SK-N-SH (cell line): ENCODE data around the gene AFF1. TPM values are rescaled to one million over a fixed set of nuclear protein-coding genes. Genes with fewer than 3 reads are reported as not detected.

Experiments
- CTCF ChIA-PET: fragments of 300-600, 350-600 bp; formaldehyde crosslinking; extraction: SDS; loops from one replicate; lab custom pipeline; 2021; lab: Yijun Ruan, JAX
- POLR2A ChIA-PET: fragments of 350-600 bp; sonication (Branson Sonifier 250); formaldehyde crosslinking; extraction: SDS; loops from one replicate; lab custom pipeline; 2020; ENCODE audit warnings: antibody characterized with exemption, inconsistent platforms; lab: Yijun Ruan, JAX
- DNase-seq: peaks from one replicate; pipeline ENCODE4 v3.0.0; 2012
- H2AFZ ChIP-seq: fragments of 200-600 bp; sonication (generic); 2 replicates; pipeline ENCODE4 v1.8.1; 2016; ENCODE audit warnings: antibody characterized with exemption, mild to moderate bottlenecking, low read depth
- H3F3A ChIP-seq: fragments of 200-600 bp; sonication (generic); replicated peaks from 2 replicates; pipeline ENCODE3; 2016; ENCODE audit warnings: antibody characterized with exemption, mild to moderate bottlenecking; ENCODE audit not compliant: insufficient read depth
- H3K27ac ChIP-seq, 2 experiments: fragments of 200-500 bp in 1 of 2; fragments of 200-600 bp in 1 of 2; sonication (Bioruptor generic) in 1 of 2; sonication (generic), shearing (Covaris generic) in 1 of 2; 2 replicates each; pipeline versions ENCODE4 v1.5.1 to v1.6.1; 2014 to 2016; ENCODE audit warnings: low read depth in 2 of 2, inconsistent platforms in 1 of 2, low read length in 1 of 2, mild to moderate bottlenecking in 1 of 2, mixed read lengths in 1 of 2
- H3K27me3 ChIP-seq: fragments of 200-600 bp; sonication (generic), shearing (Covaris generic); 2 replicates; pipeline ENCODE4 v1.6.1; 2016; ENCODE audit warnings: mixed run types; ENCODE audit not compliant: insufficient read depth
- H3K36me3 ChIP-seq, 2 experiments: fragments of 200-500 bp in 1 of 2; fragments of 200-600 bp in 1 of 2; sonication (Bioruptor generic) in 1 of 2; sonication (generic) in 1 of 2; replicated peaks in 1 of 2; 2 replicates each; pipeline versions ENCODE3 to v1.5.1; 2014 to 2016; ENCODE audit warnings: low read length in 1 of 2, mild to moderate bottlenecking in 1 of 2; ENCODE audit not compliant: insufficient read depth in 2 of 2, control insufficient read depth in 1 of 2
- H3K4me1 ChIP-seq, 2 experiments: fragments of 200-500 bp in 1 of 2; fragments of 200-600 bp in 1 of 2; sonication (Bioruptor generic) in 1 of 2; sonication (generic), shearing (Covaris generic) in 1 of 2; 2 replicates each; pipeline versions ENCODE4 v1.5.1 to v1.6.1; 2014 to 2016; ENCODE audit warnings: low read depth in 1 of 2, low read length in 1 of 2, mixed run types in 1 of 2; ENCODE audit not compliant: insufficient read depth in 2 of 2, control insufficient read depth in 1 of 2
- H3K4me2 ChIP-seq: fragments of 200-600 bp; sonication (generic), shearing (Covaris generic); 2 replicates; pipeline ENCODE4 v1.6.1; 2017; ENCODE audit warnings: mixed run types
- H3K4me3 ChIP-seq, 2 experiments: fragments of 200-500 bp in 1 of 2; fragments of 200-600 bp in 1 of 2; sonication (Bioruptor generic) in 1 of 2; sonication (generic), shearing (Covaris generic) in 1 of 2; 2 replicates each; pipeline versions ENCODE4 v1.5.1 to v1.8.1; 2014 to 2016; ENCODE audit warnings: low read depth in 2 of 2, inconsistent platforms in 1 of 2, low read length in 1 of 2, mild to moderate bottlenecking in 1 of 2, mixed read lengths in 1 of 2, moderate library complexity in 1 of 2
- H3K79me2 ChIP-seq: fragments of 200-600 bp; sonication (generic); 2 replicates; pipeline ENCODE4 v1.8.1; 2017; ENCODE audit warnings: mild to moderate bottlenecking; ENCODE audit not compliant: insufficient read depth
- H3K9ac ChIP-seq: fragments of 200-600 bp; sonication (generic); 2 replicates; pipeline ENCODE4 v1.6.1; 2017; ENCODE audit warnings: mixed run types
- H3K9me2 ChIP-seq: fragments of 200-600 bp; sonication (generic); 2 replicates; pipeline ENCODE4 v1.6.1; 2017; ENCODE audit warnings: mixed run types
- H3K9me3 ChIP-seq: fragments of 200-600 bp; sonication (generic); 2 replicates; pipeline ENCODE4 v1.6.1; 2017; ENCODE audit warnings: mixed run types, mild to moderate bottlenecking, moderate library complexity
- H4K20me1 ChIP-seq: fragments of 200-600 bp; sonication (generic); 2 replicates; pipeline ENCODE4 v1.6.1; 2017; ENCODE audit warnings: mild to moderate bottlenecking, mixed run types; ENCODE audit not compliant: insufficient read depth
- FOXM1 ChIP-seq: IDR thresholded peaks from 2 replicates; pipeline ENCODE4 v1.4.0; 2012; ENCODE audit warnings: low read depth, mild to moderate bottlenecking
- MXI1 ChIP-seq: IDR thresholded peaks from 2 replicates; pipeline ENCODE4 v1.6.1; 2012; ENCODE audit warnings: mild to moderate bottlenecking, low read depth, low read length, improper control_type of control experiment
- NRF1 ChIP-seq: IDR thresholded peaks from 2 replicates; pipeline ENCODE4 v1.6.1; 2012; ENCODE audit warnings: low read depth, mild to moderate bottlenecking, low read length
- RCOR1 ChIP-seq: fragments of 150-350 bp; IDR thresholded peaks from 2 replicates; pipeline ENCODE4 v1.6.1; 2017; ENCODE audit warnings: antibody characterized with exemption, low read length
- SIN3A ChIP-seq: IDR thresholded peaks from 2 replicates; pipeline ENCODE4 v1.6.1; 2012; ENCODE audit warnings: low read depth, mild to moderate bottlenecking, low read length, moderate library complexity, borderline replicate concordance
- SMC3 ChIP-seq: IDR thresholded peaks from 2 replicates; pipeline ENCODE4 v1.6.1; 2012; ENCODE audit warnings: low read depth, low read length, improper control_type of control experiment
- WGBS: methylation state at CpG from one replicate; pipeline ENCODE4 v1.1.6; 2017; ENCODE audit warnings: low lambda C conversion rate; 5-methylcytosine and 5-hydroxymethylcytosine counted together
- polyA plus RNA-seq, 3 experiments: library from polyadenylated mRNA; depleted of rRNA; stranded (reverse); fragments of >200 nt; gene quantifications; 2 replicates each; pipeline ENCODE4 v1.2.3, GENCODE V29; 2012
- TF ChIP-seq, protein P1 (sequence below): IDR thresholded peaks from 2 replicates; pipeline ENCODE4 v1.6.1; 2012; ENCODE audit warnings: mild to moderate bottlenecking, low read depth, low read length, moderate library complexity
- TF ChIP-seq, protein P2 (sequence below): IDR thresholded peaks from 2 replicates; pipeline ENCODE4 v1.4.0; 2012; ENCODE audit warnings: low read depth, borderline replicate concordance
- TF ChIP-seq, protein P3 (sequence below): fragments of 150-350 bp; IDR thresholded peaks from 2 replicates; pipeline ENCODE4 v1.6.1; 2017; ENCODE audit warnings: antibody characterized with exemption, low read length, low read depth, borderline replicate concordance

Gene AFF1
- polyA plus RNA-seq, 1 of the 3 experiments (the other 2 are of a cell fraction): 2.7 TPM

- Histone ChIP-seq H3K4me2 (no peak overlapping the region), H2AFZ (no peak overlapping the region), H3K9ac (no peak overlapping the region), H3K27me3 (no peaks in the 10 kb centered on the region), H4K20me1 (no peaks in the 10 kb centered on the region), H3K27ac (no peak overlapping the region), H3F3A (no peaks in the 10 kb centered on the region), H3K4me1 (no peaks in the 10 kb centered on the region), H3K4me3 (no peak overlapping the region), H3K9me2 (no peaks in the 10 kb centered on the region), H3K79me2 (no peaks in the 10 kb centered on the region), H3K36me3 (no peaks in the 10 kb centered on the region), H3K9me3 (no peaks in the 10 kb centered on the region)
- TF ChIP-seq SMC3: no peak
- POLR2A ChIA-PET: no interaction called here
- CTCF ChIA-PET: interaction anchor here (1.0 to 21.7 kb wide), 7 partner anchors 9 to 413 kb away, joined by 3 to 294 read pairs (median 5); no protein-coding TSS in a partner anchor
- no peak for DNase-seq
- WGBS: 91% methylated on average over 7 of the region's 7 CpGs
Observed at GRCh38 chr4:86910820-86911684, 23.8 kb upstream of the AFF1 start.

- no peaks in the 10 kb centered on the region for H4K20me1 ChIP-seq
- TF ChIP-seq FOXM1 (no peak), NRF1 (no peak), MXI1 (no peak), SIN3A (no peak), RCOR1 (no peak)
- TF ChIP-seq, protein P1, sequence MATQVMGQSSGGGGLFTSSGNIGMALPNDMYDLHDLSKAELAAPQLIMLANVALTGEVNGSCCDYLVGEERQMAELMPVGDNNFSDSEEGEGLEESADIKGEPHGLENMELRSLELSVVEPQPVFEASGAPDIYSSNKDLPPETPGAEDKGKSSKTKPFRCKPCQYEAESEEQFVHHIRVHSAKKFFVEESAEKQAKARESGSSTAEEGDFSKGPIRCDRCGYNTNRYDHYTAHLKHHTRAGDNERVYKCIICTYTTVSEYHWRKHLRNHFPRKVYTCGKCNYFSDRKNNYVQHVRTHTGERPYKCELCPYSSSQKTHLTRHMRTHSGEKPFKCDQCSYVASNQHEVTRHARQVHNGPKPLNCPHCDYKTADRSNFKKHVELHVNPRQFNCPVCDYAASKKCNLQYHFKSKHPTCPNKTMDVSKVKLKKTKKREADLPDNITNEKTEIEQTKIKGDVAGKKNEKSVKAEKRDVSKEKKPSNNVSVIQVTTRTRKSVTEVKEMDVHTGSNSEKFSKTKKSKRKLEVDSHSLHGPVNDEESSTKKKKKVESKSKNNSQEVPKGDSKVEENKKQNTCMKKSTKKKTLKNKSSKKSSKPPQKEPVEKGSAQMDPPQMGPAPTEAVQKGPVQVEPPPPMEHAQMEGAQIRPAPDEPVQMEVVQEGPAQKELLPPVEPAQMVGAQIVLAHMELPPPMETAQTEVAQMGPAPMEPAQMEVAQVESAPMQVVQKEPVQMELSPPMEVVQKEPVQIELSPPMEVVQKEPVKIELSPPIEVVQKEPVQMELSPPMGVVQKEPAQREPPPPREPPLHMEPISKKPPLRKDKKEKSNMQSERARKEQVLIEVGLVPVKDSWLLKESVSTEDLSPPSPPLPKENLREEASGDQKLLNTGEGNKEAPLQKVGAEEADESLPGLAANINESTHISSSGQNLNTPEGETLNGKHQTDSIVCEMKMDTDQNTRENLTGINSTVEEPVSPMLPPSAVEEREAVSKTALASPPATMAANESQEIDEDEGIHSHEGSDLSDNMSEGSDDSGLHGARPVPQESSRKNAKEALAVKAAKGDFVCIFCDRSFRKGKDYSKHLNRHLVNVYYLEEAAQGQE: no peak
- TF ChIP-seq, protein P2, sequence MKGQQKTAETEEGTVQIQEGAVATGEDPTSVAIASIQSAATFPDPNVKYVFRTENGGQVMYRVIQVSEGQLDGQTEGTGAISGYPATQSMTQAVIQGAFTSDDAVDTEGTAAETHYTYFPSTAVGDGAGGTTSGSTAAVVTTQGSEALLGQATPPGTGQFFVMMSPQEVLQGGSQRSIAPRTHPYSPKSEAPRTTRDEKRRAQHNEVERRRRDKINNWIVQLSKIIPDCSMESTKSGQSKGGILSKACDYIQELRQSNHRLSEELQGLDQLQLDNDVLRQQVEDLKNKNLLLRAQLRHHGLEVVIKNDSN: no peak
- TF ChIP-seq, protein P3, sequence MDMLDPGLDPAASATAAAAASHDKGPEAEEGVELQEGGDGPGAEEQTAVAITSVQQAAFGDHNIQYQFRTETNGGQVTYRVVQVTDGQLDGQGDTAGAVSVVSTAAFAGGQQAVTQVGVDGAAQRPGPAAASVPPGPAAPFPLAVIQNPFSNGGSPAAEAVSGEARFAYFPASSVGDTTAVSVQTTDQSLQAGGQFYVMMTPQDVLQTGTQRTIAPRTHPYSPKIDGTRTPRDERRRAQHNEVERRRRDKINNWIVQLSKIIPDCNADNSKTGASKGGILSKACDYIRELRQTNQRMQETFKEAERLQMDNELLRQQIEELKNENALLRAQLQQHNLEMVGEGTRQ: no peak
- no peaks in the 10 kb centered on the region for H3K4me1 ChIP-seq
- H3K9me3 ChIP-seq: no peaks in the 10 kb centered on the region
- H2AFZ ChIP-seq: no peak overlapping the region
- H3K36me3 ChIP-seq: no peaks in the 10 kb centered on the region
- DNase-seq: no peak
- H3K79me2 ChIP-seq: no peaks in the 10 kb centered on the region
- whole genome bisulfite sequencing: 31% methylated on average over 1 of the region's 1 CpG
- no peak overlapping the region for H3K4me3 ChIP-seq
- H3K9me2 ChIP-seq: no peaks in the 10 kb centered on the region
- no peak overlapping the region for H3K9ac ChIP-seq
- H3K4me2 ChIP-seq: no peak overlapping the region
- no peaks in the 10 kb centered on the region for H3F3A ChIP-seq
- POLR2A ChIA-PET: no interaction called here
- no peaks in the 10 kb centered on the region for H3K27me3 ChIP-seq
- CTCF ChIA-PET: interaction anchor here (1.8 kb wide), 1 partner anchor 177 kb away, joined by 4 read pairs; no protein-coding TSS in a partner anchor
- H3K27ac ChIP-seq: no peak overlapping the region
Observed at GRCh38 chr4:86916392-86916791, 18.4 kb upstream of the AFF1 start.
